K562 (cell line): ENCODE measurements around the gene RARG. TPM values are rescaled to one million over a fixed set of nuclear protein-coding genes. Genes with fewer than 3 reads are reported as not detected.

Experiments used
- ATAC-seq: fragments of 200-7000 bp; cut with Tn5 transposase; 3 replicates; pipeline ENCODE4 v1.9.1; 2020; ENCODE audit warnings: moderate library complexity
- BruUV-seq: library from RNA; stranded (reverse); fragments of 400-500 nt; replicated peaks from 2 replicates; lab custom pipeline; 2021; lab: Mats Ljungman, UMichigan
- CTCF ChIA-PET: fragments of 300-600 bp; formaldehyde crosslinking; extraction: SDS; loops from one replicate; lab custom pipeline; 2021; ENCODE audit warnings: low intra/inter-chr PET ratio; lab: Yijun Ruan, JAX
- POLR2A ChIA-PET: fragments of 300-600, 350-650 bp; sonication (Branson Sonifier 250); formaldehyde crosslinking; extraction: SDS; loops from one replicate; lab custom pipeline; 2021; ENCODE audit warnings: antibody characterized with exemption, inconsistent platforms; lab: Yijun Ruan, JAX
- DNase-seq, 4 experiments: peaks; one replicate each; pipeline versions ENCODE4 v3.0.0 to v3.0.0-alpha.2; 2011 to 2018; ENCODE audit warnings: low spot score in 3 of 4, mixed read lengths in 3 of 4; ENCODE audit errors: extremely low read depth in 1 of 4
- FAIRE-seq: peaks from 2 replicates; lab custom pipeline; 2011; peaks lifted over from hg19 to GRCh38; lab: Jason Lieb, UNC
- H2AFZ ChIP-seq: 2 replicates; pipeline ENCODE4 v1.6.0; 2011; ENCODE audit warnings: low read depth, low read length, control low read depth, inconsistent platforms
- H3K27ac ChIP-seq: fragments of 200-600 bp; 3 replicates; pipeline ENCODE4 v1.8.0; 2011; ENCODE audit warnings: low read depth, mild to moderate bottlenecking, control low read depth, inconsistent platforms, low read length, moderate library complexity, mixed read lengths; ENCODE audit errors: extremely low read depth
- H3K27me3 ChIP-seq, 2 experiments: fragments of 300-600 bp in 1 of 2; 2 replicates in 1 of 2; 3 replicates in 1 of 2; pipeline versions ENCODE4 v1.6.0 to v1.8.0; 2011; ENCODE audit warnings: inconsistent platforms in 2 of 2, low read length in 2 of 2, mild to moderate bottlenecking in 1 of 2, mixed read lengths in 1 of 2, moderate library complexity in 1 of 2; ENCODE audit not compliant: control insufficient read depth in 2 of 2, insufficient read depth in 2 of 2
- H3K36me3 ChIP-seq: fragments of 300-600 bp; 3 replicates; pipeline ENCODE4 v1.8.0; 2011; ENCODE audit warnings: mild to moderate bottlenecking, low read length, inconsistent platforms; ENCODE audit not compliant: control insufficient read depth, insufficient read depth
- H3K4me1 ChIP-seq, 2 experiments: fragments of 200-600 bp in 1 of 2; replicated peaks in 1 of 2; 2 replicates in 1 of 2; 3 replicates in 1 of 2; pipeline versions ENCODE4 v1.5.1 to v1.8.0; 2011; ENCODE audit warnings: inconsistent platforms in 2 of 2, low read length in 2 of 2, mild to moderate bottlenecking in 1 of 2, mixed read lengths in 1 of 2, moderate library complexity in 1 of 2; ENCODE audit not compliant: control insufficient read depth in 2 of 2, insufficient read depth in 2 of 2
- H3K4me2 ChIP-seq: 2 replicates; pipeline ENCODE4 v1.6.1; 2011; ENCODE audit warnings: low read length, control low read depth, inconsistent platforms, mixed read lengths; ENCODE audit not compliant: insufficient read depth
- H3K4me3 ChIP-seq: fragments of 200-600 bp; sonication (generic), shearing (Covaris generic); 2 replicates; pipeline ENCODE4 v1.5.1; 2016; ENCODE audit warnings: control low read depth, inconsistent platforms
- H3K79me2 ChIP-seq: fragments of 200-600 bp; 3 replicates; pipeline ENCODE4 v1.8.0; 2011; ENCODE audit warnings: low read length, inconsistent platforms; ENCODE audit not compliant: control insufficient read depth, insufficient read depth
- H3K9ac ChIP-seq, 2 experiments: 2 replicates each; pipeline versions ENCODE4 v1.6.0 to v1.6.1; 2011; ENCODE audit warnings: low read depth in 2 of 2, low read length in 2 of 2, control low read depth in 1 of 2, inconsistent platforms in 1 of 2, mild to moderate bottlenecking in 1 of 2, mixed read lengths in 1 of 2; ENCODE audit not compliant: insufficient read depth in 1 of 2
- H3K9me1 ChIP-seq: one replicate; pipeline ENCODE4 v1.6.0; 2011; ENCODE audit warnings: inconsistent platforms, mild to moderate bottlenecking, low read length, moderate library complexity; ENCODE audit not compliant: control insufficient read depth, insufficient read depth
- H3K9me3 ChIP-seq: replicated peaks from 2 replicates; pipeline ENCODE4 v1.5.1; 2011; ENCODE audit warnings: low read depth, low read length, inconsistent platforms; ENCODE audit not compliant: control insufficient read depth, insufficient read depth
- H4K20me1 ChIP-seq: replicated peaks from 2 replicates; pipeline ENCODE4 v1.6.1; 2011; ENCODE audit warnings: low read length, inconsistent platforms, mixed read lengths; ENCODE audit not compliant: control insufficient read depth, insufficient read depth
- CCAR2 ChIP-seq: fragments of 200-400 bp; formaldehyde crosslinking; IDR thresholded peaks from 2 replicates; pipeline ENCODE4 v1.6.1; 2017; ENCODE audit warnings: mild to moderate bottlenecking, low read depth, low read length
- CUX1 ChIP-seq: fragments of 200-800 bp; sonication (Bioruptor generic); IDR thresholded peaks from 2 replicates; pipeline ENCODE4 v1.6.1; 2016; ENCODE audit warnings: missing genetic modification characterization, missing compliant biosample characterization
- FOXJ2 ChIP-seq: fragments of 200-800 bp; sonication (Bioruptor generic); IDR thresholded peaks from 2 replicates; pipeline ENCODE4 v1.6.1; 2016; ENCODE audit warnings: missing genetic modification characterization, missing compliant biosample characterization
- HLTF ChIP-seq: fragments of 450-650 bp; IDR thresholded peaks from 2 replicates; pipeline ENCODE4 v1.6.1; 2016
- JUN ChIP-seq, 2 experiments: sonication (generic) in 1 of 2; formaldehyde crosslinking in 1 of 2; IDR thresholded peaks; 2 replicates each; pipeline versions ENCODE4 v1.6.1 to v1.8.0; 2012 to 2022; ENCODE audit warnings: borderline replicate concordance in 2 of 2, mild to moderate bottlenecking in 2 of 2, improper control_type of control experiment in 1 of 2, low read depth in 1 of 2, low read length in 1 of 2, missing genetic modification reagents in 1 of 2
- MED1 ChIP-seq: sonication (generic); formaldehyde crosslinking; IDR thresholded peaks from 2 replicates; pipeline ENCODE4 v1.8.1; 2023; ENCODE audit warnings: missing genetic modification reagents, borderline replicate concordance
- NFATC3 ChIP-seq: fragments of 450-650 bp; IDR thresholded peaks from 2 replicates; pipeline ENCODE4 v1.6.1; 2017; ENCODE audit warnings: mild to moderate bottlenecking
- NR4A1 ChIP-seq, 2 experiments: fragments of 250-450 bp in 1 of 2; fragments of 450-650 bp in 1 of 2; sonication (Bioruptor Pico) in 1 of 2; IDR thresholded peaks; 2 replicates each; pipeline versions ENCODE4 v1.4.0 to v1.6.1; 2016 to 2020; ENCODE audit warnings: mild to moderate bottlenecking in 2 of 2, missing compliant biosample characterization in 1 of 2, missing genetic modification characterization in 1 of 2, moderate library complexity in 1 of 2
- RCOR1 ChIP-seq, 2 experiments: IDR thresholded peaks; 2 replicates each; pipeline ENCODE4 v1.6.1; 2012; ENCODE audit warnings: low read depth in 2 of 2, low read length in 2 of 2, borderline replicate concordance in 1 of 2, improper control_type of control experiment in 1 of 2
- WGBS: fragments of 100-300 bp; shearing (Covaris generic); methylation state at CpG from one replicate; pipeline ENCODE4 v1.1.6; 2016; ENCODE audit warnings: low coverage, mixed read lengths; ENCODE audit not compliant: insufficient coverage; ENCODE audit errors: missing lambda C conversion rate; 5-methylcytosine and 5-hydroxymethylcytosine counted together
- in situ Hi-C: fragments of 300-500 bp; cut with MboI; formaldehyde crosslinking; loops from 4 replicates; pipeline ENCODE4 v1.15.0; 2018; ENCODE audit warnings: inconsistent platforms, mixed read lengths
- intact Hi-C: fragments of 100-400 bp; cut with micrococcal nuclease; formaldehyde crosslinking; loops from 2 replicates; pipeline ENCODE4 v1.14.2; 2022
- polyA plus RNA-seq, 8 experiments: library from polyadenylated mRNA; depleted of rRNA in 4 of 8; stranded (reverse) in 5 of 8; unstranded in 3 of 8; fragments of >200 nt; fragmentation: Nextera tagmentation in 2 of 8; fragmentation: Illumina TruSeq in 1 of 8; extraction: Ambion mirVana in 2 of 8; extraction: Trizol in 1 of 8; gene quantifications; 2 replicates each; pipeline versions ENCODE4 v1.2.1 to v1.2.3, GENCODE V29; 2011 to 2014; ENCODE audit warnings: inconsistent platforms in 1 of 8, missing spikeins in 1 of 8
- total RNA-seq, 7 experiments: library from RNA; depleted of rRNA in 6 of 7; stranded (reverse); fragments of >200 nt in 6 of 7; fragmentation: Illumina TruSeq in 2 of 7; extraction: Trizol in 2 of 7; gene quantifications; 2 replicates each; pipeline versions ENCODE4 v1.2.1 to v1.2.3, GENCODE V29; 2011 to 2021; ENCODE audit warnings: low replicate concordance in 1 of 7
- TF ChIP-seq, protein P1 (sequence below), 3 experiments: fragments of 200-800 bp in 1 of 3; sonication (Bioruptor generic) in 1 of 3; sonication (generic) in 1 of 3; formaldehyde crosslinking in 1 of 3; IDR thresholded peaks; 2 replicates each; pipeline versions ENCODE4 v1.6.1 to v1.8.0; 2016 to 2022; ENCODE audit warnings: mild to moderate bottlenecking in 2 of 3, missing compliant biosample characterization in 2 of 3, missing genetic modification characterization in 2 of 3, missing genetic modification reagents in 1 of 3

The RARG gene
- total and polyA plus RNA-seq, 9 of the 15 experiments (the other 6 are each of a cell fraction or from before 2014, with no cell fraction given), result 0.18 to 7.6 (median 3.8) TPM

- TF ChIP-seq CCAR2, result no peak
Observed at GRCh38 chr12:53274445-53274844, 42.4 kb upstream of the RARG start (continued).

GRCh38 chr12:53268630-53269562 lies 36.9 kb upstream of the RARG start:
- Histone ChIP-seq H3K4me3 (peak overlapping the region; percentile 64), H3K4me1 (peaks cover 24 to 43% of the 10 kb centered on the region in 2 experiments; a peak in 4 of 5 replicates), H3K9me3 (no peaks in the 10 kb centered on the region), H3K79me2 (peaks cover 32% of the 10 kb centered on the region), H3K27me3 (no peaks in the 10 kb centered on the region), H3K27ac (peak overlapping the region; percentile 79), H3K9ac (peak overlapping the region; percentile 80 to 95), H4K20me1 (no peaks in the 10 kb centered on the region), H3K36me3 (peaks cover 37% of the 10 kb centered on the region; the same call in 2 of the 3 replicates), H3K4me2 (peak overlapping the region; percentile 95), H3K9me1 (no peaks in the 10 kb centered on the region), H2AFZ (peak overlapping the region; percentile 98)
- CTCF ChIA-PET, result interaction anchor here (0.6 to 1.3 kb wide), 4 partner anchors 53 to 57 kb away, joined by 3 to 4 read pairs (median 3); no protein-coding TSS in a partner anchor
- intact Hi-C loops (loop anchor here (1.0 to 2.0 kb wide), 3 partner anchors 48 to 56 kb away; partner anchors contain the start of gene AAAS), in situ Hi-C loops (no loop called here)
- DNase-seq (peak in 1 of 4 experiments; percentile 24), ATAC-seq (peak; percentile 23), FAIRE-seq (peak; percentile 42)
- 56% methylated on average over 20 of the region's 20 CpGs for WGBS
- TSS peak; percentile 83 for BruUV-seq
- POLR2A ChIA-PET, result interaction anchor here (0.6 to 3.8 kb wide), 17 partner anchors 10 to 232 kb away, joined by 3 to 22 read pairs (median 6); partner anchors contain the start of genes AAAS, PFDN5 and TARBP2
- no peak for TF ChIP-seq MED1 (CRISPR knock-in tag)
- TF ChIP-seq NFATC3, result no peak
- TF ChIP-seq CUX1 (CRISPR knock-in tag), result no peak
- TF ChIP-seq RCOR1 (IDR thresholded peaks at IDR 0.05; ENCODE audit: borderline replicate concordance in 1 of 2, low read depth in 2 of 2, low read length in 2 of 2), result no peak
- TF ChIP-seq HLTF, result no peak
- no peak for TF ChIP-seq JUN (IDR thresholded peaks at IDR 0.05; ENCODE audit: borderline replicate concordance, low read depth, low read length)
- TF ChIP-seq JUN (CRISPR knock-in tag; IDR thresholded peaks at IDR 0.05; ENCODE audit: borderline replicate concordance), result 0 out of 2 replicates have a peak, but pooled peaks have one; percentile 32
- TF ChIP-seq FOXJ2, result no peak
- TF ChIP-seq, protein P1, sequence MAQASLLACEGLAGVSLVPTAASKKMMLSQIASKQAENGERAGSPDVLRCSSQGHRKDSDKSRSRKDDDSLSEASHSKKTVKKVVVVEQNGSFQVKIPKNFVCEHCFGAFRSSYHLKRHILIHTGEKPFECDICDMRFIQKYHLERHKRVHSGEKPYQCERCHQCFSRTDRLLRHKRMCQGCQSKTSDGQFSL (CRISPR knock-in tag; IDR thresholded peaks at IDR 0.05), result no peak
- TF ChIP-seq, protein P1 (tag; IDR thresholded peaks at IDR 0.05), result 0 out of 4 replicates have a peak, but pooled peaks of 1 of the 2 experiments have one; percentile 44
- TF ChIP-seq NR4A1 (CRISPR knock-in tag; IDR thresholded peaks at IDR 0.05), result no peak
- no peak for TF ChIP-seq NR4A1 (tag; IDR thresholded peaks at IDR 0.05)
